ENCODE measurements around the gene BRD3. TPM values are rescaled to one million over a fixed set of nuclear protein-coding genes. Genes with fewer than 3 reads are reported as not detected.
"Not testable (repeated sequence)": the region's sequence is repeated elsewhere in the genome, so short reads cannot be mapped to it uniquely, and the experiment has no call there.

BRD3 gene
- total RNA-seq, 1 experiment from 2014 or later = 57.5 TPM

DNA sequence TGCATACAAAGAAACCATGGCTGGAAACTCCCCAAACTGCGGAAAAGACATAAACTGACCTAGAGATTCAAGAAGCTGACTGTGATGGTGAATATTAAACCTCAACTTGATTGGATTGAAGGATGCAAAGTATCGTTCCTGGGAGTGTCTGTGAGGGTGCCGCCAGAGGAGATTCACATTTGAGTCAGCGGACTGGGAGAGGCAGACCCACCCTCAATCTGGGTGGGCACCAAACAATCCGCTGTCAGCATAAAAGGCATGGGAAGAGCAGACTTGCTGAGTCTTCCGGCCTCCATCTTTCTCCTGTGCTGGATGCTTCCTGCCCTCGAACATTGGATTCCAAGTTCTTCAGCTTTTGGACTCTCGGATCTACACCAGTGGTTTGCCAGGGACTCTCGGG lies 43.2 kb upstream of the BRD3 start:
- no peaks in the 10 kb centered on the region for H3K36me3 Mint-ChIP-seq (ENCODE audit: insufficient read depth, unreplicated experiment)
- H3K4me3 ChIP-seq (ENCODE audit: low read depth, low read length) = no peak overlapping the region
- H3K4me1 ChIP-seq = no peaks in the 10 kb centered on the region
- no peak overlapping the region for H3K27ac Mint-ChIP-seq (ENCODE audit: unreplicated experiment)
- TF ChIP-seq, protein P1, sequence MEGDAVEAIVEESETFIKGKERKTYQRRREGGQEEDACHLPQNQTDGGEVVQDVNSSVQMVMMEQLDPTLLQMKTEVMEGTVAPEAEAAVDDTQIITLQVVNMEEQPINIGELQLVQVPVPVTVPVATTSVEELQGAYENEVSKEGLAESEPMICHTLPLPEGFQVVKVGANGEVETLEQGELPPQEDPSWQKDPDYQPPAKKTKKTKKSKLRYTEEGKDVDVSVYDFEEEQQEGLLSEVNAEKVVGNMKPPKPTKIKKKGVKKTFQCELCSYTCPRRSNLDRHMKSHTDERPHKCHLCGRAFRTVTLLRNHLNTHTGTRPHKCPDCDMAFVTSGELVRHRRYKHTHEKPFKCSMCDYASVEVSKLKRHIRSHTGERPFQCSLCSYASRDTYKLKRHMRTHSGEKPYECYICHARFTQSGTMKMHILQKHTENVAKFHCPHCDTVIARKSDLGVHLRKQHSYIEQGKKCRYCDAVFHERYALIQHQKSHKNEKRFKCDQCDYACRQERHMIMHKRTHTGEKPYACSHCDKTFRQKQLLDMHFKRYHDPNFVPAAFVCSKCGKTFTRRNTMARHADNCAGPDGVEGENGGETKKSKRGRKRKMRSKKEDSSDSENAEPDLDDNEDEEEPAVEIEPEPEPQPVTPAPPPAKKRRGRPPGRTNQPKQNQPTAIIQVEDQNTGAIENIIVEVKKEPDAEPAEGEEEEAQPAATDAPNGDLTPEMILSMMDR (IDR thresholded peaks at IDR 0.05; ENCODE audit: insufficient read depth in 1 of 2, low read depth in 1 of 2, low read length in 1 of 2, severe bottlenecking in 1 of 2, unreplicated experiment in 1 of 2) = no peak
- peaks cover 2% of the 10 kb centered on the region for H3K27me3 Mint-ChIP-seq (ENCODE audit: insufficient read depth, unreplicated experiment)
- CTCF ChIA-PET = no interaction called here
- H3K27me3 ChIP-seq (replicated peaks; ENCODE audit: control insufficient read depth, insufficient read depth, low read length) = no peaks in the 10 kb centered on the region
- no peaks in the 10 kb centered on the region for H3K36me3 ChIP-seq (ENCODE audit: control insufficient read depth, insufficient read depth, low read length)
- no peak overlapping the region for H3K4me3 Mint-ChIP-seq (ENCODE audit: unreplicated experiment)
- no TSS peak for BruUV-seq (replicated peaks)
- no peaks in the 10 kb centered on the region for H3K9me3 Mint-ChIP-seq (ENCODE audit: unreplicated experiment)
- POLR2A ChIA-PET = no interaction called here
- no peak for DNase-seq
- intact Hi-C loops (cut with micrococcal nuclease; ENCODE audit: unreplicated experiment) = no loop called here
- no peaks in the 10 kb centered on the region for H3K4me1 Mint-ChIP-seq (ENCODE audit: low read depth, unreplicated experiment)
- no peaks in the 10 kb centered on the region for H3K9me3 ChIP-seq

DNA sequence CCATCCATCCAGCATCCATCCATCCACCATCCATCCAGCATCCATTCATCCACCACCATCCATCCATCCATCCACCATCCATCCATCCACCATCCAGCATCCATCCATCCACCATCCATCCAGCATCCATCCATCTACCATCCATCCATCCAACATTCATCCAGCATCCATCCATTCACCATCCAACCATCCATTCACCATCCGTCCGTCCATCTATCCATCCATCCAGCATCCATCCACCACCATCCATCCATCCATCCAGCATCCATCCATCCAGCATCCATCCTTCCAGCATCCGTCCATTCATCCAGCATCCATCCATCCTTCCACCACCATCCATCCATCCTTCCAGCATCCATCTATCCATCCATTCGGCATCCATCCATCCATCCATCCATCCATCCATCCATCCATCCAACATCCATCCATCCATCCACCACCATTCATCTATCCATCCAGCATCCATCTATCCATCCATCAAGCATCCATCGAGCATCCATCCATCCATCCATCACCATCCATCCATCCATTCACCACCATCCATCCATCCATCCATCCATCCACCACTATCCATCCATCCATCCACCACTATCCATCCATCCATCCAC lies 35.7 kb upstream of the BRD3 start:
- Histone ChIP-seq H3K27me3 (replicated peaks; ENCODE audit: control insufficient read depth, insufficient read depth, low read length) (peaks cover 1% of the 10 kb centered on the region; the same call in 1 of the 2 replicates), H3K4me3 (ENCODE audit: low read depth, low read length) (no peak overlapping the region), H3K9me3 (no peaks in the 10 kb centered on the region), H3K4me1 (no peaks in the 10 kb centered on the region), H3K36me3 (ENCODE audit: control insufficient read depth, insufficient read depth, low read length) (no peaks in the 10 kb centered on the region)
- no peak for DNase-seq
- Mint-ChIP-seq H3K9me3 (ENCODE audit: unreplicated experiment) (peaks cover 19% of the 10 kb centered on the region), H3K36me3 (ENCODE audit: insufficient read depth, unreplicated experiment) (no peaks in the 10 kb centered on the region), H3K27ac (ENCODE audit: unreplicated experiment) (no peak overlapping the region), H3K4me1 (ENCODE audit: low read depth, unreplicated experiment) (no peaks in the 10 kb centered on the region), H3K27me3 (ENCODE audit: insufficient read depth, unreplicated experiment) (peaks cover 13% of the 10 kb centered on the region), H3K4me3 (ENCODE audit: unreplicated experiment) (no peak overlapping the region)
- no TSS peak for BruUV-seq (replicated peaks)
- TF ChIP-seq, protein P1 (IDR thresholded peaks at IDR 0.05; ENCODE audit: insufficient read depth in 1 of 2, low read depth in 1 of 2, low read length in 1 of 2, severe bottlenecking in 1 of 2, unreplicated experiment in 1 of 2) = no peak
- POLR2A ChIA-PET = no interaction called here
- intact Hi-C loops (cut with micrococcal nuclease; ENCODE audit: unreplicated experiment) = no loop called here
- CTCF ChIA-PET = no interaction called here

DNA sequence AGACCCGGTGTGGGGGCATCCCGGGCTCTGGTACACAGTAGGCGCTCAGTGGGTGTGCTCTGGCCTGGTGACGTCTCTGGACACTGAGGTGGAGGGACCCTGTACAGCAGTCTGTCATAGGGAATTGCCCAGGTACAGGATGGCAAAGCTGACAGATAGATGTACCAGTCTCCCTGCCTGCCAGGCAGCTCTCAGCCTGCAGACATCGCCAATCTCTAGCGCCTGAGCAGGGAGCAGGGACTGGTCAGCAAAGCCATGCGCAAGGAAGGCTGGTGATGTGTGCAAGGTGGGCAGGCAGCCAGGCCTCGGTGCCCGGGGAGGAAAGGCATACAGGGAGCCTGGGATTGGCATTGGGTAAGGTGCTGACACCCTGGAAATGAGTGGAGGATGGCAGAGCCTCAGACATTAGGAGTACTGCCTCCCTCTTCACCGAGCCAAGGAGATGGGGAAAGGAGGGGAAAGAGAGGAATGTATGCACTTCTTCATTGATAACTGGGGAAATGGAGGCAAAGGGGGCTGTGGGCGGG lies 33.9 kb upstream of the BRD3 start:
- ChIA-PET CTCF (no interaction called here), POLR2A (no interaction called here)
- Mint-ChIP-seq H3K27me3 (ENCODE audit: insufficient read depth, unreplicated experiment) (peaks cover 12% of the 10 kb centered on the region), H3K36me3 (ENCODE audit: insufficient read depth, unreplicated experiment) (no peaks in the 10 kb centered on the region), H3K4me1 (ENCODE audit: low read depth, unreplicated experiment) (no peaks in the 10 kb centered on the region), H3K4me3 (ENCODE audit: unreplicated experiment) (no peak overlapping the region), H3K9me3 (ENCODE audit: unreplicated experiment) (peaks cover 19% of the 10 kb centered on the region), H3K27ac (ENCODE audit: unreplicated experiment) (no peak overlapping the region)
- DNase-seq = no peak
- Histone ChIP-seq H3K36me3 (ENCODE audit: control insufficient read depth, insufficient read depth, low read length) (no peaks in the 10 kb centered on the region), H3K4me3 (ENCODE audit: low read depth, low read length) (no peak overlapping the region), H3K4me1 (no peaks in the 10 kb centered on the region), H3K27me3 (replicated peaks; ENCODE audit: control insufficient read depth, insufficient read depth, low read length) (peaks cover 1% of the 10 kb centered on the region; the same call in 1 of the 2 replicates), H3K9me3 (no peaks in the 10 kb centered on the region)
- intact Hi-C loops (cut with micrococcal nuclease; ENCODE audit: unreplicated experiment) = no loop called here
- TF ChIP-seq, protein P1 (IDR thresholded peaks at IDR 0.05; ENCODE audit: insufficient read depth in 1 of 2, low read depth in 1 of 2, low read length in 1 of 2, severe bottlenecking in 1 of 2, unreplicated experiment in 1 of 2) = no peak
- BruUV-seq (replicated peaks) = no TSS peak

DNA sequence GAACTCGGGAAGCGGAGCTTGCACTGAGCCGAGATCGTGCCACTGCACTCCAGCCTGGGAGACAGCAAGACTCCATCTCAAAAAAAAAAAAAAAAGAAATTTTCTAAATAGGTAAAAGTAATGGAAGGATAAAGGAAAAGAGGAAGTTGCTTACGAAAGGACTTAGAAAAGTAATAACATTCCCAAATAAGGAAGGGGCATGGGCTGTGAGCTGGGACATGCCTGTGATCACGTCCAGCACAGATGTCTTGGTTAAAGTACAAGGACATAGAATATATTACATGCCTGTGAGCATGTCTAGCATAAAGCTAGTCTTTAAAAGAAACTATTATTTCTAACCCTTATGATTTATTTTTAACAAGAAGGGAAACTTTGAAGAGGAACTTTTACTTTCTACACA lies 33.3 kb upstream of the BRD3 start:
- H3K9me3 ChIP-seq; H3K36me3 ChIP-seq (ENCODE audit: control insufficient read depth, insufficient read depth, low read length); H3K27ac Mint-ChIP-seq (ENCODE audit: unreplicated experiment); H3K36me3 Mint-ChIP-seq (ENCODE audit: insufficient read depth, unreplicated experiment); H3K4me1 ChIP-seq; H3K4me3 ChIP-seq (ENCODE audit: low read depth, low read length); H3K27me3 ChIP-seq (replicated peaks; ENCODE audit: control insufficient read depth, insufficient read depth, low read length); intact Hi-C loops (cut with micrococcal nuclease; ENCODE audit: unreplicated experiment); DNase-seq; H3K4me1 Mint-ChIP-seq (ENCODE audit: low read depth, unreplicated experiment); BruUV-seq (replicated peaks); H3K4me3 Mint-ChIP-seq (ENCODE audit: unreplicated experiment); POLR2A ChIA-PET: not testable (repeated sequence)
- CTCF ChIA-PET = interaction anchor here (0.6 kb wide), 2 partner anchors 106 to 360 kb away, joined by 3 read pairs; no protein-coding TSS in a partner anchor
- H3K9me3 Mint-ChIP-seq (ENCODE audit: unreplicated experiment) = peaks cover 19% of the 10 kb centered on the region
- H3K27me3 Mint-ChIP-seq (ENCODE audit: insufficient read depth, unreplicated experiment) = peaks cover 12% of the 10 kb centered on the region
